ENCODE measurements around the gene NLRX1. TPM values are rescaled to one million over a fixed set of nuclear protein-coding genes. Genes with fewer than 3 reads are reported as not detected.
A peak's percentile ranks its signal among the peaks of the same experiment; 100 is the strongest.
"Not testable (repeated sequence)": the region's sequence is repeated elsewhere in the genome, so short reads cannot be mapped to it uniquely, and the experiment has no call there.

NLRX1 gene, protein sequence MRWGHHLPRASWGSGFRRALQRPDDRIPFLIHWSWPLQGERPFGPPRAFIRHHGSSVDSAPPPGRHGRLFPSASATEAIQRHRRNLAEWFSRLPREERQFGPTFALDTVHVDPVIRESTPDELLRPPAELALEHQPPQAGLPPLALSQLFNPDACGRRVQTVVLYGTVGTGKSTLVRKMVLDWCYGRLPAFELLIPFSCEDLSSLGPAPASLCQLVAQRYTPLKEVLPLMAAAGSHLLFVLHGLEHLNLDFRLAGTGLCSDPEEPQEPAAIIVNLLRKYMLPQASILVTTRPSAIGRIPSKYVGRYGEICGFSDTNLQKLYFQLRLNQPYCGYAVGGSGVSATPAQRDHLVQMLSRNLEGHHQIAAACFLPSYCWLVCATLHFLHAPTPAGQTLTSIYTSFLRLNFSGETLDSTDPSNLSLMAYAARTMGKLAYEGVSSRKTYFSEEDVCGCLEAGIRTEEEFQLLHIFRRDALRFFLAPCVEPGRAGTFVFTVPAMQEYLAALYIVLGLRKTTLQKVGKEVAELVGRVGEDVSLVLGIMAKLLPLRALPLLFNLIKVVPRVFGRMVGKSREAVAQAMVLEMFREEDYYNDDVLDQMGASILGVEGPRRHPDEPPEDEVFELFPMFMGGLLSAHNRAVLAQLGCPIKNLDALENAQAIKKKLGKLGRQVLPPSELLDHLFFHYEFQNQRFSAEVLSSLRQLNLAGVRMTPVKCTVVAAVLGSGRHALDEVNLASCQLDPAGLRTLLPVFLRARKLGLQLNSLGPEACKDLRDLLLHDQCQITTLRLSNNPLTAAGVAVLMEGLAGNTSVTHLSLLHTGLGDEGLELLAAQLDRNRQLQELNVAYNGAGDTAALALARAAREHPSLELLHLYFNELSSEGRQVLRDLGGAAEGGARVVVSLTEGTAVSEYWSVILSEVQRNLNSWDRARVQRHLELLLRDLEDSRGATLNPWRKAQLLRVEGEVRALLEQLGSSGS
- 4.9 and 5.6 TPM in 2 replicates for total RNA-seq (2014; rRNA removed; shearing (Covaris generic))

DNA sequence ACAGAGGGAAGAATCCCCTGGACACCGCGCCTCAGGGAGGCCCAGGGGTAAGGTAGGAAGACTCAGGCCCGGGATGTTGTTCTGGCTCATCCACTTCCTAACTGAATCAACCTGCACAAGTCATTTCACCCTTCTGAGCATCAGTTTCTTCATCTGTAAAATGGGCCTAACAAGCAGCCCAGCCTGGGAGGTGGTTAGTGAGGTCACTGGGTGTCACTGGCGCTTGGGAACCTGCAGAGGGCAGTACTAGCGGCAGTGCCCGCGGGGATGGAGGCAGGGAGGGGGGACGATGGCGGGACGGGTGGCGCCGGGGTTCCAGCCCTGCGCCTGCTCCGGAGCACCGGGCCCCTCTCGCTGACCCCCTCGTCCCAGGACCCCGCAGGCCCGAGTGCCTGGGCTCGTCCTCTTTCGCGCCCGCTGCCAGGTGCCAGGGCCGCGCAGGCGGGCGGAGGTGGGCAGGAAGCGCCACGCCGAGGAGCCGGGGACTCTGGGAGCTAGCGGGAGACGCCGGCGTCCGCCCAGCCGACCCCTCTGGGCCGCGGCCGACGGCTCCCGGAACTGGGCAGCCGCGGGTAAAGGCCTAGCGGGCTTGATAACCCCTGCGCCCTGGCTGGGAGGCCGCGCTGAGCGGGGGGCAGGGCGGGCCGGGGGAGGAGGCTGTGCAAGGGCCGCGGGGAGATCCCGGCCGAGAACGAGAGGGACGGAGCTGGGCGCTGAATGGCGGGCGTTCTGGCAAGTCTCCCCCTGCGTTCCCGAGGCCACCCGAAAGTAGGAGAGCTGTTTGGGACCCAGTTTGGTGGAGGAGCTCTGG is at the start of gene NLRX1:
Gene NLRX1, plus strand, starts transcription at position 255 of the 811 bp plus-strand sequence. CDS start 2,679 bp downstream, outside the sequence.
- peak; percentile 76 for DNase-seq (ENCODE audit: low read depth)

DNA sequence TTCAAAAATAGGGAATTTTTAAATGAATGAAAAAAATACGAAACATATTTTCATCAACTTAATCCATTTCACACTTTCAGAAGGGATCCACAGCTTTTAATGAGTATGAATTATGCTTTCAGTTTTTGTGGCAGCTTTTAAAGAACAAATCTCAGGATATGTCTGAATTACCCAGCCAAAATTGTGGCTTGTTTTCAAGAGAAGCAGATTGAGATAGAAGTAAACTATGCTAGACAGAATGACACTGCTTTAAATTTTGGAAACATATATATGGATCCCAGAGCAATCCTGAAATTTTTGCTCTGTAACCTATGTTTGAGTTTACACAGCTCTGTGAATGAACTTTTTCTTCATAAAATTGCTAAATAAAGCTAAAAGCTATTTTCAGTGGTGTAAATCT is 49.6 kb upstream of the NLRX1 start:
- no peak for DNase-seq (ENCODE audit: low read depth)

DNA sequence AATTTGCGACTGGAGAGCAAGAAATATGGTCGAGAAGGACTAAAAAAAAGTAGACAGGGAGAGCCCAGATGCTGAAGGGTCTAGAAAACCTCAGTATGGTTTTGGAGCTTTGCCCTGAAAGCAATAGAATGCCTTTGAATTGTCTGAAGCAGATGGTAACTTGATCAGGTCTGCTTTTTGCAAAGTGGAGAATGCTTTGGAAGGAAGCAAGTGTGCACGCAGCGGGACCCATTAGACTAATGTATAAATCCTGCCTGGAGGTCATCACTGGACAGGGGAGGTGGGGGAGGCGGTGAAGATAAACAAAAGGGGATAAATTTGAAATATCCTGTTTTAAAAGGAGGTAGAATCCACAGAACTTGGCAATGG is 47.9 kb upstream of the NLRX1 start:
- peak; percentile 79 for DNase-seq (ENCODE audit: low read depth)

DNA sequence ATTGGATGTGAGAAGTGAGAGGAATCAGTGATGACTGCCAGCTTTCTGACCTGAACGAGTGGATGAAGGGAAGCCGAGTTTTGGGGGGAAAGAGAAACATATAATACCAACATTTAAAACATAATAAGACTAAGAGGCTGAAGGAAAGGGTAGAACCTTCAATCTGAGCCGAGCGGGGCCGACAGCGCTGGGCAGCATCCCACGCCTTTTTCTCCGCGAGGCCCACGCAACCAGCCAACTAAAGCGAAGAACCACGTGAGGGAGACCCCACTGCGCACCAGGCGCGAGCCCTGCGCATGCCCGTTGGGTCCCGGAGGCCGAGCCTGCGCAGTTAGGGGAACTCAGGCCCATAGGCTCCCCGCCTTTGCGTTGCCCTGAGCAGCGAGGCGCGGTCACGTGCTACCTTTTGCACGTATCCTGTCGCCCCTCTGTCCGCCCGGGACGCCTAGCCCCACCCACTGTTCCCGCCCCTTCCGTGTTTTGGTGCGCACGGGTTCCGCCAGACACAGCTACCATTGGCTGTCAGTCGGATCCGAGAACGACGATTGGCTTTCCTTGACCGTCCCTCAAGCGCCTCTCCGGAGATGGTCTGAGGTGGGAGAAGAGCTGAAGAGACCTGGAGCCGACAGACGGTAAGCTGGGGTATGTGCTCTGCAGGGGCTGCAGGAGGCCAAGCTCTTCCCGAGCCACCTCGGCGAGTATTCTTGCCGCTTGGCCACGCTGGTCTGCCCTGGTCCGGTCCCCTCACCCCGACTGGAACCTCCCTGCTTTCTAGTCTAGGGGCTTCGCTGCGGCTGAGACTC is 47.3 kb upstream of the NLRX1 start, which contains the start of gene HINFP:
Gene HINFP, plus strand, starts transcription at position 573 of the 803 bp plus-strand sequence. CDS start 5,365 bp downstream, outside the sequence.
- peak; percentile 99 for DNase-seq (ENCODE audit: low read depth)

DNA sequence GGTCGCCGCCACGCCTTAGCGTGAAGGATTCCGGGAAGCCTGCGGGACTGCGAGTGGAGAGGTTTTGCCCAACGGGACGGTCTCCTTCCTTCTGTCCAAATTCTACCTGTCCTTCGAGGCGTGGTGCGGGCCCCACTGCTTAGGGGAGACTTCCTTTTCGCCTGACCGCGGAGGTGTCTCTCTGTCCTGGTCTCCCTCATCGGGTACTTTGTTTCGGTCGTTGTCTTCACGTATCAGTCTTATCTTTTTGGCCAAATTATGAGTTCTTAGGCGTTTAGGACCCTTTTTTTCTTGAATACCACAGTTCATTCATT is 46.8 kb upstream of the NLRX1 start:
- no peak for DNase-seq (ENCODE audit: low read depth)

DNA sequence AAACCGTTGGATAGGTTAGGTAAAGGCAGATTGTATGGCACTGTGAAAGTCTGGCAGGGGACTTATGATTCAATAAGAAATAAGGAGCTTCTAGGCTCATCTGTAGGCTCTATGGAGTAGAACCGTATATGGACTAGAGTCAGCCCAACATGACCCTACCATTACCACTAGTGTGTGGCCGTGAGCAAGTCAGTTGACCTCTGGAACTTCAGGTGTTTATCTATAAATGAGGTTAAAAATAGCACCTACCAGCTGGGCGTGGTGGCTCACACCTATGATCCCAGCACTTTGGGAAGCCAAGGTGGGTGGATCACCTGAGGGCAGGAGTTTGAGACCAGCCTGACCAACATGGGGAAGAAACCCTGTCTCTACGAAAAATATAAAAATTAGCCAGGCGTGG is 42.7 kb upstream of the NLRX1 start:
- DNase-seq (ENCODE audit: low read depth), result no peak

DNA sequence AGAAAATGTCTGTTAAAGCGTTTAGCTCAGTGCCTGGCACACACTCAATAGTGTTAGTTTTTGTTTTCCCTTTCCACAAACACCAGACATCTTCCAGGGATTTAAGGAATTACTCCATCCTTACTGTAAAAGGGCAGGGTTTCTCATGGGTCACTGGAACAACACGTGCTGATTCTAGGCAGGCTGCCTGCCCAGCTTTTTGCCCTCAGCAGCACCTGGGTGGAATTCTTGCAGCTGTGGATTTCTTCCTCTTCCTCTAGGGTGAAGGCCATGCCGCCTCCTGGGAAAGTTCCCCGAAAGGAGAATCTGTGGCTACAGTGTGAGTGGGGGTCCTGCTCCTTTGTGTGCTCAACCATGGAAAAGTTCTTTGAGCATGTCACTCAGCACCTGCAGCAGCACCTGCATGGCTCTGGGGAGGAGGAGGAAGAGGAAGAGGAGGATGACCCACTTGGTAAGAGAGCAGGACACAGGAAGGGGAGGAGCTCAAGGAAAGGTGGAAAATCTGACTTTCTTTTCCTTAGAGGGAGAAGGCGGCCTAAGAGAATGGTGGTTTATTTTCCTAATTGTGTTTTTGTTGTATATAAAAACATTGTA is 41.8 kb upstream of the NLRX1 start:
- DNase-seq (ENCODE audit: low read depth), result no peak

DNA sequence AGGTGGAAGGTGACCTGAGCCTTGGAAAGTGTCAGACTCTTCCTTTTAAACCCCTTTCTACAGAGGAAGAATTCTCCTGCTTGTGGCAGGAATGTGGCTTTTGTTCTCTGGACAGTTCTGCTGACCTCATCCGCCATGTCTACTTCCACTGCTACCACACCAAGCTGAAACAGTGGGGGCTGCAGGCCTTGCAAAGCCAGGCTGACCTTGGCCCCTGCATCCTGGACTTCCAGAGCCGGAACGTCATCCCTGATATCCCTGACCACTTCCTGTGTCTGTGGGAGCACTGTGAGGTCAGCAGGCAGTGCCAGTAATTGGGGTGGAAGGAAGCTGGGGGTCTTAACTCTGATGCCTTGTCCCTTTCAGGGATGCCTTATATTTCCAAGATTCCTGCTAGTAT is 37.9 kb upstream of the NLRX1 start:
- DNase-seq (ENCODE audit: low read depth), result peak; percentile 21

DNA sequence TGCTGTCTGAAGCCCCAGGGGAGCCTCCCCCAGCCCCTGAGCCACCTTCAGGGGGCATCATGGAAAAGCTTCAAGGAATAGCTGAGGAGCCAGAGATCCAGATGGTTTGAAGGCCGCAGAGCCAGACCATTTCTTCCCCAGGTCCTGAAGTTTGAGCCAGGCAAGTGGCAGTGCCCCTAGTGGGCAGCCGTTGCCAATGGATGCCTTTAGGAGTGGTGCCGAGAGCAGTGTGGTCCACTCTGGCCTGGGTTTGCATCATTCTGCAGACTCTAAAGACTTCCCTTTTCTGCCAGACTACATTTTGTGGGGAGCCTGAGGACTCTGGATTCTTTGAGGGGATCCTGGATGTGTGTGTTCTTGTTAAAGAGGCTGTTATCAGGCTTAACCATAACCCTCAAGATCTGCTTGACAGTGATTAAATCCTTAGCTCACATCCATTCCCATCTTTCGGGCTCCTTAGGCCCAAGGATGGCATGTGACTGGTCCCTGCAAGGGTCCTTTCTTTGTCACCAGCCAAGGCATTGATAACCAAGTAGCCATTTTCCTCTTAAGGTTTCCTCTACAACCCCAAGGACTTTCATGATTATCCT is 34.0 kb upstream of the NLRX1 start:
- no peak for DNase-seq (ENCODE audit: low read depth)

DNA sequence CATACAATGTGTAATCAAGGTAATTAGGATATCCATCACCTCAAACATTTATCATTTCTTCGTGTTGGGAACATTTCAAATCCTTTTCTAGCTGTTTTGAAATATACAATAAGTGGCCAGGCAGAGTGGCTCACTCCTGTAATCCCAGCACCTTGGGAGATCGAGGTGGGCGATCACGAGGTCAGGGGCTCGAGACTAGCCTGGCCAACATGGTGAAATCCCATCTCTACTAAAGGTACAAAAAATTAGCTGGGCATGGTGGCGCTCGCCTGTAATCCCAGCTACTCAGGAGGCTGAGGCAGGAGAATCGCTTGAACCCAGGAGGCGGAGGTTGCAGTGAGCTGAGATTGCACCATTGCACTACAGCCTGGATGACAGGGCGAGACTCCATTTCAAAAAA is 29.2 kb upstream of the NLRX1 start:
- DNase-seq (ENCODE audit: low read depth), result not testable (repeated sequence)

DNA sequence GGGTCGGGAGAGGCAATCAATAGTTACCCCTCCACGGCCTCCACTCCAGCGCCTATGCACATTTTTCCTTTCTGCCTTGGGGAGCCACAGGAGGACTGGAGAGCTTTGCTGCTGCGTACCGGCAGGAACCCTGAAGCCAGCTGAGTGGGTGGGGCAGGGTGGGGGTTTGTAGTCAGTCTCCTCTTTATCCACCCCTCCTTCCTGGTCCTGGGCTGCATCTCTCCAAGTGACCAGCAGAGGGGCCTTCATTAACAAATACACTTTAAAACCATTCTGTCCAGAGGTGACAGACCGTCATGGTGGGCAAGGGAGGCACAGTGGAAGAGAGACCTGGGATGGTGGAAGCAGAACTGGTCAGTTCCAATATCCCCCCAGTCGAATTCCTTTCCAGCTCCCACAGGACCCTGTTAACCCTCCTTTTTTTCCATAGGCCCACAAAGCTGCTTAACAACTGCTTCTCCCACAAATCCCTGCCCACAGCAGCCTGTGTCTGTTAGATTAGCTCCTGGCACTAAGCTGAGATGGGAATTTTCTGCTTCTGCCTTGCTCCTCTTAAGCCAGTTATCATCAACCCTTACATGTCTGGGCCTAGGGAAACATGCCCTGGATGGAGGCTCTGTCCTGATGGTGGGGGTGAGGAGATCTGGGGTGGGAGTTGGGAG is 23.6 kb upstream of the NLRX1 start:
- peak; percentile 81 for DNase-seq (ENCODE audit: low read depth)

DNA sequence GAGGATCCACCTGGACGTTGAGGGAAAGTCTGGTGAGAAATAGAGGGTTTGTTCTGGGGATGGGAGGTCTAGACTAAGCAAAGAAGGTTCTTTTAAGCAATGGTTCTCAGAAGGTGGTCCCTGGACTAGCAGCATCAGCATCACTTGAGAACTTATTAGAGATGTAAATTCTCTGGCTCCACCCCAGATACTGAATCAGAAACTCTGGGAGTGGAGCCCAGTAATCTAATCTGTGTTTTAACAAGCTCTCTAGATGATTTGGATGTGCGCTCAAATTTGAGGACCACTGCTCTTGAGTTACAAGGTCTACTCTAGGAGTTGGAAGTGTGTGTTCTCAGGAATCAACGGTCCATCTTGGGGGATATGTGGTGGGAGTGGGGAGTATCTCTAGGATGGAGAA is 23.0 kb upstream of the NLRX1 start:
- no peak for DNase-seq (ENCODE audit: low read depth)

DNA sequence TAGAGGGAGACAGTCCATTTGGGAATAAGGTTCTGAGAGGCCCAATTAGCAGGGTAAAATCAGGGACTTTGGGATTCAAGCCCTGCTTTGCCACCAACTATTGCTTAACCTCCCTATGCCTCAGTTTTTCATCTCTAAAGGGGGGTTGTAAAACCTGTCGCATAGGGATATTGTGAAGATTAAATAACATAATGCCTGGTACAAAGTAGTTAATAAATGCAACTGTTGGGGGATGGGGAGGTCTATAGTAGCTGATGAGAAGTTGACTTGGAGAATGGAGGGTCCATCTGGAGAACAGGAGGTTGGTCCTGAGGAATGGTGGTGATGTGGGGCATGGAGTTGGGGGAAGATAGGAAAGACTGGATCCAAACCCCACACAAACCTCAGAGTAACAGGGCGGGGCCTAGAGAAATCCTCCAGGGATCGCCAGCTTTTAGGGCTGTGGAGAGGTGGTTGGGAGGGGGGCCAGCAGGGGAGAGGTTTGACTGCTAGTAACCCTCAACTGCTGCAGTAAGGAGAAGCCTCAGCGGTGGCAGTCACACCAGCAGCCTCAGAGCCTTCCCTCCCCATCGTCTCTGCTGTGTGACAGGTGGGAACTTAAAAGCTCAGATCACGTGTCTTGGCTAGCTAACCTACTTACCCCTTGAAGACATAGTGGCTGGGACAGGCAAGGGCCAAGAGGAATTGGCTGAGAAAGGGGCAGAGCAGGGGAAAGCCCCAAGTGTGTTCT is 20.8 kb upstream of the NLRX1 start:
- DNase-seq (ENCODE audit: low read depth), result no peak

DNA sequence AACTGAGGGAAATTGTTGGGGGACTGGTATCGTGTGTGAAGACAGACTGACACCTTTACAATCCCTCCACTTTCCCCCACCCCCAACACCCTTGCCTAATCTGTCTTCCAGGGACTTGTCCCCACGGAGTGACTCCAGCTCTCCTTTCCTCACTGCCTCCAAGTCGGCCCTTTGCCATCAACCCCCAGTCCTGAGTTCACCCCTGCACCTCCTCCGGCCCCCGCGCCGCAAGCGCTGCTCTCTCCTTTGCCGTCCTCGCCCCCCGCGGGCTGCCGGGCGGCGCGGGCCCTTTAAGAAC is 19.9 kb upstream of the NLRX1 start:
- DNase-seq (ENCODE audit: low read depth), result no peak

DNA sequence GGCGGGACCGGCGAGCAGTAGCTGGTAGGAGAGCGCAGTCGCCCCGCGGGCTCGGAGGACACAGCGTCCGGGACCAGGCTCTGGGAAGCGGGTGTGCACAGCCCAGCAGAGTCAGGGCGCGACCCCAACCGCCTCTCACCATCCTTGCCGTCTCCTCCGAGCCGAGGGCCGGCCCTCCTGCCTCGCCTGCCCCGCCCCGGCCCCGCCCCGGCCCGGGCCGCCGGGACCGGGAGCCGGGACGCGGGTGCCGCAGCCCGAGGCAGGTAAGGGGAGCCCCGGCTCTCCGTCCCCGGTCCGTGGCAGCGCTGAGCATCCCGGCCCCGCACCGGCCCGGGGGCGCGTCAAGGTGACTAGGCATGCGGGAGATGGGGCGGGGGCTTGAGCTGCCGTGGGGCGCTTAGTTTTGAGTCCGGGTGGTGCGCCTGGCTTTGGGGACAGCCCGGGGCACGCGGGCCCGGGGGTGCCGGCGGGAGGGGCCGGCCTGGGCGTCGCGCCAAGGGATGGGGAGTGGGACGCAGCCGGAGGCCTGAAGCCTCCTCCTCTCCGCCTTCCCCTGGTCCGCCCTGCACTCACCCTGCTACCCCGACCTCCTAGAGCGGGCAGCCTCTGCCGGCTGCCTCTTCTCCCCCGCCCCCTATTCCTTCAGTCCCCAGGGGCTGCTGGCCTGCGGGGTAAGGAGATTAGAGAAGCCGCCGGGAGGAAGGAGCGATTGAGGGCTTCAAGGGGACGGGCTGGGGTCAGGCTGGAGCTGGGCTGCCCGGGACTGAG is 19.3 kb upstream of the NLRX1 start, which contains the start of gene ABCG4:
Gene ABCG4, plus strand, starts transcription at position 35 of the 768 bp plus-strand sequence. CDS start 914 bp downstream, outside the sequence.
- DNase-seq (ENCODE audit: low read depth), result peak; percentile 28

DNA sequence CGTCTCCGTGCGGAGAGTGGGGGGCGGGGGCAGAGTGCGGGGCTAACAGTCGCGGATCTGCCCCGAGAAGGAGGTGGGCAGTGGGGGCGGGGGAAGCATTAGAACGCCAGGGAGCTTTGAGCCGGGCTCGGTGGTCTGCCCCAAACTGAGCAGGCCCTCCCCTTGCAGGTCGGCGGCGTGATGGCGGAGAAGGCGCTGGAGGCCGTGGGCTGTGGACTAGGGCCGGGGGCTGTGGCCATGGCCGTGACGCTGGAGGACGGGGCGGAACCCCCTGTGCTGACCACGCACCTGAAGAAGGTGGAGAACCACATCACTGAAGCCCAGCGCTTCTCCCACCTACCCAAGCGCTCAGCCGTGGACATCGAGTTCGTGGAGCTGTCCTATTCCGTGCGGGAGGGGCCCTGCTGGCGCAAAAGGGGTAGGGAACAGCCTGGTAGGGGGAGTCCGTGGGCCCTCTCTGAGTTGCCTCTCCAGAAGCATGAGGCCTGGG is 18.7 kb upstream of the NLRX1 start:
- no peak for DNase-seq (ENCODE audit: low read depth)

DNA sequence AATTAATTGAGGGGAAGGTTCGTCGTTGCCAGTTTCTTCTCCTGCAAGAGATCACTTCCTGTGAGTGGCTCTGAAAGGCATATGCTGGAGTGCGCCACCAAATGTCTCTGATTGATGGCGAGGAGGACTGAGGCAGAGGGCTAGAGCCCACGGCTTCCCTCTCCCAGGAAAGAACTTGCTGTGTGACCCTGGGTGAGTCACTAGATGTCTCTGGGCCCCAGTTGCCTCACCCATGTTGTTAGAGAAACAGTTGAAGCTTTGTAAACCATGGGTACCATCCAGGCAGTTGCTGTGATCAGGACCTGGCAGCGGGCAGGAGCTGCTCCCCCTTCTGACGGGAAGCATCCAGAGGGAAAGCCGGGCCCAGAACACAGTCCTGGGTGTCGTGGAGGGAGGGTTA is 16.5 kb upstream of the NLRX1 start:
- DNase-seq (ENCODE audit: low read depth), result no peak

DNA sequence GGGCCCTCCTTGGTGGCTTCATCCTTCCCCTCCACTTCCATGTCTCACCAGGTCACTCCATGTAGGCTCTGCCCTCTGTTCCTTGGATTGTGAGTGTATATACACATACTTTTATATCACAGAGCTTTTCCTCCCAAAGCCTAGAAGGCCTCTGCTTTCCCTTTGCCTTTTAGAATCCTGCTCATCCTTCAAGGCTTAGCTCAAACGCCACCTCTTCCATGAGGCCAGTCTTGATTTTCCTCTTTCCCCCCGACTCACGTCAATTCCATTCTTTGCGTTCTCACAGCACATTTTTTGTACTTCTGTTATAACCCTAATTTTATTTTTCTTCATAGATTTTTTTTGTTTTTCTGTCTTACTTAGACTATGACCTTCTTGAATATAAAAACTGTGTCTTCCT is 15.9 kb upstream of the NLRX1 start:
- no peak for DNase-seq (ENCODE audit: low read depth)
